Urinary bladder (tissue), 4 donors: ENCODE data around the gene PKN2. TPM values are rescaled to one million over a fixed set of nuclear protein-coding genes. Genes with fewer than 3 reads are reported as not detected.

ENCODE experiments used
- DNase-seq: peaks from one replicate; pipeline ENCODE4 v3.0.0-alpha.2; 2015; ENCODE audit errors: extremely low spot score
- H3K27ac ChIP-seq: one replicate; pipeline ENCODE4 v1.5.1; 2013; ENCODE audit warnings: low read depth, mild to moderate bottlenecking, moderate library complexity
- H3K36me3 ChIP-seq: one replicate; pipeline ENCODE4 v1.6.1; 2013; ENCODE audit warnings: mild to moderate bottlenecking, moderate library complexity; ENCODE audit not compliant: insufficient read depth
- H3K4me1 ChIP-seq: one replicate; pipeline ENCODE4 v1.6.1; 2013; ENCODE audit warnings: mild to moderate bottlenecking, moderate library complexity; ENCODE audit not compliant: insufficient read depth
- H3K4me3 ChIP-seq: one replicate; pipeline ENCODE4 v1.5.1; 2013; ENCODE audit warnings: low read depth, low read length
- WGBS: extraction: QIAGEN DNeasy Blood & Tissue Kit; methylation state at CpG from one replicate; pipeline ENCODE4 v1.1.7; 2013; 5-methylcytosine and 5-hydroxymethylcytosine counted together
- polyA plus RNA-seq: library from polyadenylated mRNA; stranded (reverse); fragments of 200-250 nt; gene quantifications from one replicate; pipeline ENCODE4 v1.2.3, GENCODE V29; 2013
- total RNA-seq: library from RNA; depleted of rRNA; stranded (reverse); fragments of >200 nt; gene quantifications from one replicate; pipeline ENCODE4 v1.2.3, GENCODE V29; 2014
- donor health status: healthy with polysubstance abuse.
- donor health status: healthy.

The PKN2 gene
- total and polyA plus RNA-seq, 2 donors, result 15.8 to 113 TPM

DNA sequence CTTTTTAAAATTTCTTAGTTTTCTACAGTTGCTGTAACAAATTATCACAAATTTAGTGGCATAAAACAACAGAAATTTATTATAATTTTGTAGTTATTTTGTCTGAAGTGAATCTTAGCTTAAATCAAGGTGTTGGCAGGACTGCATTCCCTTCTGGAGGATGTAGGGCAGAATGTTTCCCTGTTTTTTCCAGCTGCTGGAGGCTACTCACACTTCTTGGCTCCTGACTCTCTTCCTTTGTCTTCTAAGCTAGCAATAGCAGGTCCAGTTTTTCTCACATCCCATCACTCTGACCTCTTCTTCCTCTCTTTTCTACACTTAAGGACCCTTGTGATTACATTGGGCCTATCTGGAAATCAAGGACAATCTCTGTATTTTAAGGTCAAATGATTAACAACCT lies 84.1 kb downstream of the PKN2 start:
- Histone ChIP-seq H3K36me3 (no peaks in the 10 kb centered on the region), H3K4me3 (no peak overlapping the region), H3K27ac (no peak overlapping the region), H3K4me1 (no peaks in the 10 kb centered on the region)
- no peak for DNase-seq

DNA sequence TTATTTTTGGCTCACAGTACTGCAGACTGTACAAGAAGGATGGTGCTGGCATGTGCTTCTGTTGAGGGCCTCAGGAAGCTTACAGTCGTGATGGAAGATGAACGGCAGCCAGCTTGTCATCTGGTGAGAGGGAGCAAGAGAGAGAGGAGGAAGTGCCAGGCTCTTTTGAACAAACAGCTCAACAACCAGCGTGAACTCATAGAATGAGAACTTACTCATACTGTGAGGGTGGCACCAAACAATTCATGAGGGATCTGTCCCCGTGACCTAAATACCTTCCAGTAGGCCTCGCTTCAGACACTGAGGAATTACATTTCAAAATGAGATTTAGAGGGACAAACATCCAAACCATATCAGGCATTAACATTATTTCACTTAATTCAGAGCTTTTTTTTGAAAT lies 84.7 kb downstream of the PKN2 start:
- Histone ChIP-seq H3K36me3 (no peaks in the 10 kb centered on the region), H3K27ac (no peak overlapping the region), H3K4me1 (no peaks in the 10 kb centered on the region), H3K4me3 (no peak overlapping the region)
- WGBS, result 85% methylated on average over 5 of the region's 5 CpGs
- DNase-seq, result no peak

DNA sequence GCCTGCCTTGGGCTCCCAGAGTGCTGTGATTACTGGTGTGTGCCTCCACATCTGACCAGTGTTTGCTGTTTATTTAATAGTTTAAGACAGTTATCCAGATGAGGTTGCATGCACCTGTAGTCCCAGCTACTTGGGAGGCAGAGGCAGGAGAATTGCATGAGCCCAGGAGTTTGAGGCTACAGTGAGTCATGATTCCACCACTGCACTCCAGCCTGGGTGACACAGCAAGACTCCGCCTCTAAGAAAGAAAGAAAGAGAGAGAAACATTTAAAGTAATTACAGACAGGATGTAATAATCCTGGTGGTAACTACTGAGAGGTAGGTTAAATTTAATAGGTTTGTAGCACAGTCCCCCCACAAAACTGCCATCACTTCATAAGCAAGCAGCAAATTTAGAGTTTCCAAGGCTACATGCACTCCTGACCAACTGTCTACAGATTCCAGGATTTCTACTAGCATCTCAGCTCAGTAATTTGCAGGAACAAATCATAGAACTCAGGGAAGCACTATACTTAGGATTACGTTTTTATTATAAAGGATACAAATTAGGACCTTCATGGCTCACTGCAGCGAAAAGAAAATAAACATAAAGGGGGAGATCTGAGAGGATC lies 89.6 kb downstream of the PKN2 start:
- WGBS, result 91% methylated on average over 3 of the region's 3 CpGs
- DNase-seq, result no peak
- H3K36me3 ChIP-seq, result no peaks in the 10 kb centered on the region
- H3K27ac ChIP-seq, result no peak overlapping the region
- no peak overlapping the region for H3K4me3 ChIP-seq
- H3K4me1 ChIP-seq, result no peaks in the 10 kb centered on the region

DNA sequence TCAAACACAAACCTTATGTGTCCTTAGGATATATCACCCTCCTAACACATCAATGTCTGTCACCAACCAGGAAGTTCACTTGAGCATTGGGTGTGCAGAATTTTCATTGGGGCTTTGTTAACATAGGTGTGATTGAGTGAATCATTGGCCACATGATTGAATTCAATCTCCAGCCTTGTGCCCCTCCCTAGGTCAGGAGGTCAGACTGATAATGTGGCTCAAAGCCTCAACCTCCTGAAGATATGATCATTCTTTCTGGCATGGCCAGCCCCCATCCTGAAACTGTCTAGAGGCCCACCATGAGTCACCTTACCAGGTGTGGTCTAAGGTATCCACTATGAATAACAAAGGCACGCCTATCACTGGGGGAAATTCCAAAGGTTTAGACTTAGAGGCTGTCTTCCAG lies 90.1 kb downstream of the PKN2 start:
- no peaks in the 10 kb centered on the region for H3K36me3 ChIP-seq
- WGBS, result 95% methylated on average over 1 of the region's 1 CpG
- no peaks in the 10 kb centered on the region for H3K4me1 ChIP-seq
- no peak overlapping the region for H3K27ac ChIP-seq
- no peak overlapping the region for H3K4me3 ChIP-seq
- DNase-seq, result no peak

DNA sequence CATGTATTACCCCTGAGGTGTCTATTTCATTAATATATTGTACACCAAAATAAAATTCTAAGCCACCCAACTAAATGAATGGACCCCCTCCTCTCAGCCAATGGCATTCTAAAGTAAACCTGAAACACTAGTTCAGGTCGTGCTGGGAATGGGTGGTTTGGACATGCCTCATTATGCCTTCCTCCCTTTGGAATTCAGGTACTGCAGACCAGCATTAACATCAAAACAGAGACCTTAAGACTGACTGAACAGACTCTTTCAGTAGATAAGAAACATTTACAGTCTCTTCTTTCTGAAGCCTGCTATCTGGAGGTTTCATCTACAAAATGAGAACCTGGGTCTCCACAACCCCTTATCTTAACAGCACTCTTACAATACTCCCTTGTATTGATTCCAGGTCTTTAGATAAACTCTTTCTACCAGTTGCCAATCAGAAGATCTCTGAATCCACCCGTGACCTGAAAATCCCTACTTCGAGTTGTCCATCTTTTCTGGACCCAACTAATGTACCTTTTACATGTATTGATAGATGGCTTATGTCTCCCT lies 93.6 kb downstream of the PKN2 start:
- WGBS, result 87% methylated on average over 3 of the region's 3 CpGs
- Histone ChIP-seq H3K4me3 (no peak overlapping the region), H3K4me1 (no peaks in the 10 kb centered on the region), H3K27ac (no peak overlapping the region), H3K36me3 (no peaks in the 10 kb centered on the region)
- no peak for DNase-seq

DNA sequence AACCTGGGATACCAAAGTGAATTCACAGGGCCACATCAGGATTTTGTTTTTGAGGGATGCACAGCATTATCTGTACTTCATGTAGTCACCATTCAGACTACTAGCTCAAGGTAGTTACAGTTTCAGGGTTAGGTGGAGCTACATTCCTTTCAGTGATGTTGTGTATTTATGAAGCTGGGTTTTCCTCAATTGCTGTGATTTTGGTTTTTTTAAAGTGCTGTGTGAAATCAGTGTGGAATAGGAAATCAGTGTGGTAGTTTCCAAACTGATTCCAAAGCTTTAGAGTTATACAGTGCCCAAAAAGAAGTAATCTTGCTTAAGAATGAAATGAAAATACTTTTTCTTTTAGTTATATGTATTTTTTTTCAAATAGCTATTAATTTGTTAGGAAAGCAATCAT lies 95.8 kb downstream of the PKN2 start:
- no peak for DNase-seq
- Histone ChIP-seq H3K27ac (no peak overlapping the region), H3K4me1 (no peaks in the 10 kb centered on the region), H3K36me3 (no peaks in the 10 kb centered on the region), H3K4me3 (no peak overlapping the region)

DNA sequence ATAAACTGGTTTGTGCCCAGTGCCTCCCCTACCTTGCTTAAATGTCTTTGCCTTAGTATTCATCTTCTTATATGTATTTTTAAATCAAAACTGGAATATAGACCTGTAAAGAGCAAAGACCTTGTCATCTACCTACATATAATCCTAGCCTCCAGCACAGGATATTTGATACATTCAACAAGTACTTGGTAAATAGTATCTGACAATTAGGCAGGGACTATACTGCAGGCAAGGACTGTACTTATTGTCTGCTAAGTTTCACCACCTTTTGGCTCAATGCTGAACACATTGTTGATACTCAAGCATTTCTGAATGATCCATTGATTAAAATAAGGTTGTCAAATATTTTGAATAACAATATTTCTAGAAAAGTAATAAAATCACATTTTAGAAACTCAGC lies 96.4 kb downstream of the PKN2 start:
- no peak for DNase-seq
- H3K4me1 ChIP-seq, result no peaks in the 10 kb centered on the region
- no peak overlapping the region for H3K27ac ChIP-seq
- H3K36me3 ChIP-seq, result no peaks in the 10 kb centered on the region
- H3K4me3 ChIP-seq, result no peak overlapping the region

DNA sequence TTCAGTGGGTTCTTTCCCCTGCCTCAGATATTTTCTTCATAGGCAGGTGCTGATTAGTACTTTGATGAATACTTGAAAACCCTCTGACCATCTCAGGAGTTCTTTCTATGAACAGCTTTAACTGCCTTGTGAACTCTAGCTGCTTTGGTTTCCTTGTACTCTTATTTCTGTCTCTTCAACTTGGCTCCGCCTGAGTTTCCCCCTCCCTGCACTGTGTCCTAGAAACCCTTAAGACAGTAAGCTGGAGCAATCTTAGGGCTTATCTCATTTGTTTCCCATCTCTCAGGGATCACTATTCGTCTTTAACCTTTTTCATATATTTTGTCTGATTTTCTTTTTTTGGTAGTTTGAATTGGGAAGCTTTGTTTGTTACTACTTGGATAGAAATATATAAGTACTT lies 99.1 kb downstream of the PKN2 start:
- WGBS, result 82% methylated on average over 2 of the region's 2 CpGs
- no peak for DNase-seq
- H3K27ac ChIP-seq, result no peak overlapping the region
- H3K4me1 ChIP-seq, result no peaks in the 10 kb centered on the region
- H3K4me3 ChIP-seq, result no peak overlapping the region
- peaks cover 3% of the 10 kb centered on the region for H3K36me3 ChIP-seq

DNA sequence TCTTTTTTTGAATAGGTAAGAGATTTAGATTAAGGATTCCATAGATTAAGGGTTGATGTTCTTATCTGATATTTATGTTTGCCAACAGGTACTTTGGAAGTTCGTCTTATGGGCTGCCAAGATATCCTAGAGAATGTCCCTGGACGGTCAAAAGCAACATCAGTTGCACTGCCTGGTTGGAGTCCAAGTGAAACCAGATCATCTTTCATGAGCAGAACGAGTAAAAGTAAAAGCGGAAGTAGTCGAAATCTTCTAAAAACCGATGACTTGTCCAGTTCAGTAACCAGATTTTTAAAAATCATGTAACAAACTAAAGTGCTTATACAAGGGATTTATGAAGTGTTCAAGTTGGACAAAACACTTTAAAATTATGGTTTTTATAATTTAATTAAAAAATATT lies 100.5 kb downstream of the PKN2 start:
- H3K36me3 ChIP-seq, result peaks cover 3% of the 10 kb centered on the region
- WGBS, result 95% methylated on average over 6 of the region's 6 CpGs

DNA sequence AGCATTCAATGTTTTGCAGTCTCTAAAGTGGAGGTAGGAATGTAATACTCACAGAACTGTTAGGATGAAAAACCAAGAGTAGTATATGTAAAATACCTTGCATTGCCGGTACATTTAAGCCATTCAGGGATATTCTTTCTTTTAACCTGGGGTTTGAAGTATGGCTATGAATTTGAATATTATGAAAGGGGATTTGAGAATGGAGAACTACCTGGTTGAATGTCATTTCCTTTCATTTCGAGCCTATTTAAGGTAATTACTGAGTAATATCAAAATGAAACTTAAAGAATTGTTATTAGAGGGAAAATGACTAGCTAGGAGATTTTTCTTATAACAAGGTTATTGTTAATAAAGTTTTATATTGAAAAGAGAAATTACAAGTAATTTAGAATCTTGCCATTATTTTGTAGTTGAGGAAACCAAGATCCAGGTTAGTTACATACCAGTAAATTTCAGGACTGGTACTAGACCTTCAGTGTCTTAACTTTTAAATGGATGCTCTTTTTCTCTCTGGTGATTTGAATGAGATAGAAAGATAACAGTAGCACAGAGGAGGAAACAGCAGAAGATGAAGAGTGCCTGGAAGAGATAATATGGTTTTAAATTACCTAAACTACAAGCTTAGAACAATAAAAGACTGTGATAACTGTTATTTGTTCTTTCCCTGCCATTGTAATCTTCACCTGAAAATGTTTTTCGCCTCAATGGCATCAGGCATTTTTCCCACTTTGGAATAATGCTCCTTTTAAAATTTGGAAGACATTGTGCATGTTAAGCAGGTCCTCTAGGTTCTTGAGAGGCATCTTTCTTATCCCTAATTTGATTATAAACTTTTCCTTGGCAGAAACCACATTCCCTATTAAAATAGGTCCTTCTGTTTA lies 103.2 kb downstream of the PKN2 start:
- no peak overlapping the region for H3K27ac ChIP-seq
- H3K4me1 ChIP-seq, result no peaks in the 10 kb centered on the region
- 90% methylated on average over 3 of the region's 3 CpGs for WGBS
- peaks cover 3% of the 10 kb centered on the region for H3K36me3 ChIP-seq
- no peak overlapping the region for H3K4me3 ChIP-seq
- DNase-seq, result no peak

More for the DNA sequence above, 100.5 kb downstream of the PKN2 start:
- DNase-seq, result no peak
- Histone ChIP-seq H3K4me1 (no peaks in the 10 kb centered on the region), H3K4me3 (no peak overlapping the region), H3K27ac (no peak overlapping the region)

DNA sequence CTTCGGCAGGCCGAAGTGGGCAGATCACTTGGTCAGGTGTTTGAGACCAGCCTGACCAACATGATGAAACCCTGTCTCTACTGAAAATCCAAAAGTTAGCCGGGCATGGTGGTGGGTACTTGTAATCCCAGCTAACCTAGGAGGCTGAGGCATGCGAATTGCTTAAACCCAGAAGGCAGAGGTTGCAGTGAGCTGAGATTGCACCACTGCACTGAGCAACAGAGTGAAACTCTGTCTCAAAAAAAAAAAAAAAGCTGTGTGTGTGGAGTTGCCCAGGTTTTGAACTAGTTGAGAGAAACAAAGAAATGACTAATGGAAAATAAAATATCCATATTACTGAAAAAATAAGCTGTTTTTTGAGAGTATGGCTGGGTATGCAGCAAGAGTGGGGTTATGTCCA lies 107.1 kb downstream of the PKN2 start:
- no peak for DNase-seq
- H3K36me3 ChIP-seq, result peaks cover 3% of the 10 kb centered on the region
- H3K27ac ChIP-seq, result no peak overlapping the region
- 97% methylated on average over 4 of the region's 4 CpGs for WGBS
- H3K4me1 ChIP-seq, result no peaks in the 10 kb centered on the region
- H3K4me3 ChIP-seq, result no peak overlapping the region

DNA sequence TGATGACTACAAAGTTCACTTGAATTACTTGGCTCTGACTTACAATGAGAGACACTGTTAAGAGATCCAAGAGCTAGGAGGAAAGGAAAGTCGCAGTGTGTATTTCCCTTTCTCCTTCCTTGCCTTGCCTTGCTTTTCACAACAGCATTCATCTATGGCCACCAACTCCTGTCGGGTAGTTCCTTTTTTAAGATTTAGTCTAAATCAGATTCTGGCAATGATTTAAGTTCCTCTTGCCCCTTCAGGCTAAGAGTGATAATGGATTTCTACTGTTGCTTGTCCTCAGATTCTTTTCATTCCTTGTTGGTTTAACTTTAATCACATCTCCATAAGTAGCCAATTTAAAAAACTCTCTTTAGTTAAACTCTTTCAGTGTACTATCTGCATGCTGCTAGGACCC lies 115.4 kb downstream of the PKN2 start:
- no peak overlapping the region for H3K27ac ChIP-seq
- H3K36me3 ChIP-seq, result peaks cover 2% of the 10 kb centered on the region
- H3K4me3 ChIP-seq, result no peak overlapping the region
- no peaks in the 10 kb centered on the region for H3K4me1 ChIP-seq
- WGBS, result 76% methylated on average over 2 of the region's 2 CpGs
- DNase-seq, result no peak

DNA sequence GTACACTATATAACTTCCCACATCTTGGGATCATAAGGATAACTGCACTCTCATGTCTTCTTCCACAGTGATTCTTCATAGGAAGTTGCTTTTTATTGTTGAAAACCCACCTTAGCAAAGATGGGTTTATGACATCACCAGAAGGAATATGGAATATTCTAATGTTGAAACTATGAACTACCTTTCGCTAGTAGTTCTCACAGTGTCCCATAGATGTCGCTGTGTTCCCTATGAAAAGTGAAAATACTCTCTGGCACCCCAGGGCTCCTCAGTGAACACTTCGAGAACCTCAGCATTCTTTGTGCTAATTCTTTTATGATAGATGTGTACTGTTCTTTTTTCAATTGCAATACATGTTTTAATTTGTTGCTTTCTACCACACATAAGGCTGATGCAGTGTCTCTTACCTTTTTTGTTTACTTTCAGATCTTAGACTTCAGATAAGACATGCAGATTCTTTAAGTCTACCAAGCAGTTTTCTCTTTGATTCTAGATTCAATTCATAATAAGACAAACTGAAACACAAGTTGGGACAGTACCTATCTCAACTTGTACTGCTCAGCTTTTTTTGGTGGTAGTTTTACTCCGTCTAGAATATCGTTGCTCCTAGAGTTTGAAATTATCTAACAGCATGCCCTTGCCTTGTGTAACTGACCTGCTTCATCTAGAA lies 116.4 kb downstream of the PKN2 start:
- WGBS, result 88% methylated on average over 5 of the region's 5 CpGs
- no peaks in the 10 kb centered on the region for H3K4me1 ChIP-seq
- H3K4me3 ChIP-seq, result no peak overlapping the region
- peaks cover 2% of the 10 kb centered on the region for H3K36me3 ChIP-seq
- no peak overlapping the region for H3K27ac ChIP-seq
- no peak for DNase-seq
